AG10803 (cell line): ENCODE data around the gene PAX7.

Source experiments
- DNase-seq: peaks from one replicate; pipeline ENCODE4 v3.0.0; 2010; ENCODE audit warnings: low read depth
- H3K4me3 ChIP-seq: 2 replicates; pipeline ENCODE4 v1.5.1; 2011; ENCODE audit warnings: mild to moderate bottlenecking, low read length, control low read depth
- CTCF ChIP-seq: conservative IDR thresholded peaks from 2 replicates; pipeline ENCODE4 v1.5.1; 2011; ENCODE audit warnings: mild to moderate bottlenecking, low read length, control low read depth, inconsistent platforms

The PAX7 gene

DNA sequence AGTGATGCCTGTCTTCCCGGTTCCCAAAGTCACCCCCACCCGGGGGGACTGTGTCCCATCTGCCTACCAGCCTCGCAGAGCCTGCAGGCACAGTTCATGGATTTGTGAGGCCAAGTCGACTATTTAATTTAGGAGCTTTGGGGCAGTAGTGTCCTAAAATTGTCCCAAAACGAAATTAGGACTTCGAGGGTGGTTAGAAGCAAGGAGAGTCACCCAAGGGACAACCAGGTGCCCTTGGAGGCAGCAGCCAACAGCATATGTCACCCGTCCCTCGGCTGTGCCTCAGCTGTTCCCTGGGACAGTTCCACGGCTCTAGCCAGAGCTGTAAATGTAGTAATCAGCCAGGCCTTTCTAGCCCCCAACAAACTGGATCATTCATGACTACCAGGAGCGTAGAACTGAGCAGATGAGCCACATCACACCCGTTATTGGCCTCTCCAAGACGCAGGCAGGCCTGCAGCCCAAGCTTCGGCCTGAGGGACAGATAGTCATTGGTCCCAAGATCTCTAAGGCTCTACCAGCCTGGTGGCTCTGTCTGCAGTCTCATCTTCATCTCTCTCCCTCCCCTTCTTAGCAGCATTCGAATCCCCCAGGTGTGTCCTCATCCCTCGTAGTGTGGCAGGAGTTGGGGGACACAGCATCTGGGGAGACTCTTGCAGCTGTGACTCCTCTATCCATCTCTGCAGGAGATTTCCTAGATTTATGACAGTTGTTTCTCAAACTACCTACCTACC lies 2.9 kb downstream of the PAX7 start:
- no peak overlapping the region for H3K4me3 ChIP-seq
- no peak for TF ChIP-seq CTCF
- no peak for DNase-seq

GRCh38 chr1:18634276-18634675 lies 3.6 kb downstream of the PAX7 start:
- no peak for DNase-seq
- TF ChIP-seq CTCF: no peak
- H3K4me3 ChIP-seq: no peak overlapping the region

- TF ChIP-seq CTCF: no peak
- DNase-seq: no peak
- H3K4me3 ChIP-seq: no peak overlapping the region
Measured at GRCh38 chr1:18635070-18635577, 4.5 kb downstream of the PAX7 start.

- no peak overlapping the region for H3K4me3 ChIP-seq
- TF ChIP-seq CTCF: no peak
- DNase-seq: peak; percentile 3
Measured at GRCh38 chr1:18635891-18636595, 5.4 kb downstream of the PAX7 start.

DNA sequence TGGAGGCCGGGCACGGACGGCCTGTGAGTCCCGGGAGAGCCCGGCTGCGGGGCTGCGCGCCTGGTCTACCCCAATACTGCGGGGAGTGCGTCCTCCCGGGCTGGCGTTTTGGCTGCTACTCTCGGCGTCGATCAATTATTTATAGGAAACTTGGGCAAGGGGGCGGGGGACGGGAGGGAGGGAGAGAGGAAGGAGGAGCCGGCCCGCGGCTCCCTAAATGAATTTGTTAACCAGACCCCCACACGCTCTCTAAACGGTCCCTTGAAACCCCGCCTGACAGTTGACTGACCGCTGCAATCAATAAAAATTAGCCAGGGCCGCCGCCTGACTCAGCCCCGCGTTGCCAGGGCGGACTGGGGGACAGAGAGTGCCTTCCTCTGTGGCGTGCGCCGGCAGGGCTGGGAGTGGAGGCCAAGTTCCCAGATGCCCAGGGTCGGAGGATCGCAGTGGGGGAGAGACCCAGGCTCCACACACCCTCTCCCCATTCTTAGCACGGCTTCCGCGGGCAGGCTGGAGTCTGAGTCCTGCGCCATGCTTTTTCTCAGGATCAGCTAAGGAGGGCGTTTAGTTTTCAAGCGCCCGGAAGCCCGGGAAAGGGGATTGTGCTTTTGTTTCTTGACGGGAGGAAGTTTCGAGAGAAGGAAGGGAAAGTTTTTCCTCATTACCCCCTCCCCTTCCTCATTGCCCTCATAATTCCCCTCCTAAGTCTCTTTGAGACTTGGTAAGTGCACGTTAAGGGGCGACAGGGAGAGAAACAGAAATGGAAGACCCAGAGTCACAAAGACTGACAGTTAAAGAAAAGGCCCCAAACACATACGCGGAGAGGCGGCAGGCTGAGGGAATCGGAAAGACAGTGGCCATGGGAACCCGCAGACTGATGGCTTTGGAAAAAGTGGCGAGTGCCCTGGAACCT lies 6.2 kb downstream of the PAX7 start:
- H3K4me3 ChIP-seq: no peak overlapping the region
- no peak for TF ChIP-seq CTCF
- DNase-seq: no peak

- H3K4me3 ChIP-seq: no peak overlapping the region
- DNase-seq: no peak
- TF ChIP-seq CTCF: no peak
Measured at GRCh38 chr1:18637511-18637960, 6.9 kb downstream of the PAX7 start.
